Limb (tissue), 2 donors: ENCODE data around the gene RYR2.

Experiments
- DNase-seq, 2 donors: peaks; one replicate each; pipeline ENCODE4 v3.0.0-alpha.2; 2016; ENCODE audit errors: extremely low spot score in 2 of 2

RYR2 gene

GRCh38 chr1:237031480-237031879 is 10.5 kb upstream of the RYR2 start:
- no peak for DNase-seq

- no peak for DNase-seq
Observed at GRCh38 chr1:237032029-237032428, 10.0 kb upstream of the RYR2 start.

- no peak for DNase-seq
Observed at GRCh38 chr1:237033061-237033460, 8.9 kb upstream of the RYR2 start.

GRCh38 chr1:237033804-237034203 is 8.2 kb upstream of the RYR2 start:
- DNase-seq, result no peak

GRCh38 chr1:237035759-237036158 is 6.2 kb upstream of the RYR2 start:
- no peak for DNase-seq

GRCh38 chr1:237038211-237038610 is 3.8 kb upstream of the RYR2 start:
- DNase-seq, result no peak

- DNase-seq, result no peak
Observed at GRCh38 chr1:237040823-237041222, 1.2 kb upstream of the RYR2 start.

GRCh38 chr1:237041461-237041794 is 556 bp upstream of the RYR2 start:
- no peak for DNase-seq

GRCh38 chr1:237042526-237042891 is 525 bp downstream of the RYR2 start:
- peak in 1 of 2 donors; percentile 65 for DNase-seq

GRCh38 chr1:237042892-237043576 is 1.1 kb downstream of the RYR2 start:
- peak in 1 of 2 donors; percentile 59 for DNase-seq

GRCh38 chr1:237043846-237044636 is 2.1 kb downstream of the RYR2 start:
- no peak for DNase-seq

GRCh38 chr1:237045278-237046016 is 3.5 kb downstream of the RYR2 start:
- no peak for DNase-seq

GRCh38 chr1:237048803-237049202 is 6.8 kb downstream of the RYR2 start:
- DNase-seq, result no peak

- DNase-seq, result no peak
Observed at GRCh38 chr1:237050185-237050584, 8.2 kb downstream of the RYR2 start.

GRCh38 chr1:237050915-237051314 is 8.9 kb downstream of the RYR2 start:
- DNase-seq, result no peak

GRCh38 chr1:237054313-237054712 is 12.3 kb downstream of the RYR2 start:
- DNase-seq, result no peak

- DNase-seq, result no peak
Observed at GRCh38 chr1:237058470-237058869, 16.5 kb downstream of the RYR2 start.

GRCh38 chr1:237059244-237059643 is 17.3 kb downstream of the RYR2 start:
- DNase-seq, result no peak

GRCh38 chr1:237062976-237063375 is 21.0 kb downstream of the RYR2 start:
- DNase-seq, result no peak

GRCh38 chr1:237065903-237066302 is 23.9 kb downstream of the RYR2 start:
- DNase-seq, result no peak

- no peak for DNase-seq
Observed at GRCh38 chr1:237070519-237070918, 28.5 kb downstream of the RYR2 start.

GRCh38 chr1:237071641-237072420 is 29.8 kb downstream of the RYR2 start:
- DNase-seq, result no peak
